Stimulated activated CD8-positive, alpha-beta memory T cell treated with anti-CD3 and anti-CD28 coated beads, Interleukin-4, amount 100 ng/mL, for 1 hour (primary cell): ENCODE measurements around the gene GGTLC2.
"Not testable (repeated sequence)": the region's sequence is repeated elsewhere in the genome, so short reads cannot be mapped to it uniquely, and the experiment has no call there.

Experiments used
- DNase-seq, 2 donors: peaks; one replicate each; pipeline ENCODE4 v3.0.0-alpha.2; 2020; ENCODE audit warnings: low read depth in 2 of 2, low spot score in 1 of 2

Gene GGTLC2

DNA sequence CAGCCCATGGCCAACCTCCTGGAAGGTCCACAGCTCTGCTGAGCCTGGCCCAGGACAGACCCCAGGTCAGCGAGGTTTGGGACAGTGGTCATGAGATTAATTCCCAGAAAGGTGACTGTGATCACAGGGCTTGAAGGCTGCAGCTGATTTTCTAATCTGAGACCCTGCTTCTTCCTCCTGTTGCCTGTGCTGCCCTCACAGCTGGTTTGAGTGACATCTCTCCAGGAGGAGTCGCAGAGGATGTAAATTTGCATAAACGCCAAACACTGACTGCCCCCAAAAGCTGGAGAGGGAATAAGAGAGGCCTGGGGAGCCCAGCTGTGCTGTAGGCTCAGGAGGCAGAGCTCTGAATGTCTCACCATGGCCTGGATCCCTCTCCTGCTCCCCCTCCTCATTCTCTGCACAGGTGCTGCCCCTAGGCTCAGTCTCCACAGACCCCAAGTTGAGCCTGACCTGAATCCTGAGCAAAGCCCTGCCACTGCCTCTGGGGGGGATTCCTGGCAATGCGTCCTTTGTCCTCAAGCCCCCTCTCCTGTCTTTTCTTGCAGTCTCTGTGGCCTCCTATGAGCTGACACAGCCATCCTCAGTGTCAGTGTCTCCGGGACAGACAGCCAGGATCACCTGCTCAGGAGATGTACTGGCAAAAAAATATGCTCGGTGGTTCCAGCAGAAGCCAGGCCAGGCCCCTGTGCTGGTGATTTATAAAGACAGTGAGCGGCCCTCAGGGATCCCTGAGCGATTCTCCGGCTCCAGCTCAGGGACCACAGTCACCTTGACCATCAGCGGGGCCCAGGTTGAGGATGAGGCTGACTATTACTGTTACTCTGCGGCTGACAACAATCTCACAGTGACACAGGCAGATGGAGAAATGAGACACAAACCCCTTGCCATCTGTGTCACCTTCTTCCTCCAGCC lies 23.8 kb downstream of the GGTLC2 start:
- no peak for DNase-seq

- no peak for DNase-seq
These were observed 24.7 kb downstream of the GGTLC2 start for GRCh38 chr22:22669093-22669492.

GRCh38 chr22:22670076-22670795 lies 25.8 kb downstream of the GGTLC2 start:
- no peak for DNase-seq

DNA sequence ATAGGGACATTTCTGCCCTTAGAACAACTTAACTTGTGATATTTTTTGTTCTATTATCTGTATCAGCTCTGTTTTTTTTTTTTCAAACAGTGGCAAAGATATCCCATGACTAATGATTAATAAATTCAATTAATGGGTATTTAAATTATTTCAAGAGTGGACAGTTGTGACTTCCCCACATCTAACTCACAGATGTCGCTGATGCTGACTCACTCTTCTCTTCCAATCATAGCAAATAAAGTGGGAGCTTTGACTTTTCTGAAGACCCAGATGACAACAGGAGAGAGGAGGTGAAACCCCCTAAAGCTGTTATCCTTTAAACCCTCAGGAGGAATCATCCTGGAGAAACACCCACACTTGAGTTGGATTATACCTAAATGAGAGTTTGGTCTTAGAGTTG lies 27.1 kb downstream of the GGTLC2 start:
- no peak for DNase-seq

DNA sequence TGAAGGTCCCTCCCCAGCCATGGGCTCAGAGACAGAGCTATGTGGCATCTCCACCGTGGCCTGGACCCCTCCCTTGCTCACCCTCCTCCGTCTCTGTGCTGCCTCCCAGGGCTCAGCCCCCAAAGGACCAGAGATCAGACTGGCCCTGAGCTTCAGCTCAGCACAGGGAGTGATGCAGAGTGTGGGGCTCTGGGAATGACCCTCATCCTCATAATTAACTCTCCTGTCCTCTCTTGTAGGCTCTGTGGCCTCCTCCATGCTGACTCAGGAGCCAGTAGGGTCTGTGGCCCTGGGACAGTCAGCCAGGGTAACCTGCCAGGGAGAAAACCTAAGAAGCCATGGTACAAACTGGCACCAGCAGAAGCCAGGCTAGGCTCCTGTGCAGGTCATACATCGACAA lies 28.7 kb downstream of the GGTLC2 start:
- DNase-seq = no peak

GRCh38 chr22:22673628-22674027 lies 29.2 kb downstream of the GGTLC2 start:
- no peak for DNase-seq

GRCh38 chr22:22674467-22674866 lies 30.1 kb downstream of the GGTLC2 start:
- no peak for DNase-seq

DNA sequence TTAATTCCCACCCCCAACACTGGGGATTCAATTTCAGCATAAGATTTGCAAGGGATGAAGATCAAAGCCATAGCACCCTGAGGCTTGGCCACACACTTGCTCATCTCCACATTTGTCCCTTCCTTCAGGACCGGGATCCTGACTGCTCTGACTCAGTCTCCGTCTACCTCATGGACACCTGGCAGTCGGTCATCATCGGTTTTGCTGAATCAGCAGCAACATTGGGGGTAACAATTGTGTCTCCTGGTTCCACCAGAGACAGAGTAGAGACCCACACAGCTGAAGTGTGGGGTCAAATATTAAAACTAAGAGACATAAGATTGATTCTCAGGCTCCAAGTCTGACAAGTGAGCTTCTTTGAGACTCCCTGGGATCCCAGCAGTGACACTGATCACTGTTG lies 34.6 kb downstream of the GGTLC2 start:
- DNase-seq = no peak

DNA sequence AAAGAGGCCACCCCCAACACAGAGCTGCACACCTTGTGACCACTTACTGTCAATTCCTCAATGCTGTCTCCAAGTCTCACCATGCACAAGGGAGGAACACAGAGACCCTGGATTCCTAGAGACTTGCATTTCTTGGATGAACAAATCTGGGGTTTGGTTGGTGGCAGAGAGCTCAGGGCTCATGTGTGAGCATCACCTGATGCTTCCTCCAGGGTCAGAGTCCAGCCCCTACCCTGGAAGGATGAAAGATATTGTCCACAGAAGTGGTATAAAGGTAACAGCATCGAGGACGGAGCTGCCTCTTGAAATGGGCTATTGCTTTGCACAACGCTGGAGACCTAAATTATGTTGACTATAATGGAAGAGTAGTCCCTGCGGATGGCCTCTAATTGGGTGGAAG lies 36.0 kb downstream of the GGTLC2 start:
- DNase-seq = no peak

DNA sequence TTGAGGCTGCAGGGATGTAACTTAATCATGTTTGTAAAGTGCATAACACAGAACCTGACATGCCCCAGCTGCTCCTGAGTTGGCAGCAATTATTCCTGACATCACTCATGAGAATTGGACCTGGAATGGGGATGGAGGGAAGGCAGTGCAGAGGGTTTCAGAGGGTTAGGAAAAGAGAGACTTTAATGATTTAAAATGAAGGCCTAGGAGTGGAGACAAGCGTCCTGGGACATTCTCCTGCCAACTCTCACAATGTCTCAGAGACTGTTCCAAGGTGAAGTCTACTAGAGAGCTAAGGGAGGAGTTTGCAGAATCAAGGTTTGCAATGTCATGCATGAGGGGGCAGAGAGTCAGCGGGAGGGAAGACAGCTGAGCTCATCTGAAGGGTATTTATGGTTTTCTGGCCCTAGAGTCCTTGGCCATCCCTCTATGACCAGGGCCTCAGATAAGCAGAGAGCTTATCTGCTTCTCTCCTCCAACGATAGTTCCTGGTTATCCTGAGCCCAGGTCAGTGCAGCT lies 36.9 kb downstream of the GGTLC2 start:
- no peak for DNase-seq

DNA sequence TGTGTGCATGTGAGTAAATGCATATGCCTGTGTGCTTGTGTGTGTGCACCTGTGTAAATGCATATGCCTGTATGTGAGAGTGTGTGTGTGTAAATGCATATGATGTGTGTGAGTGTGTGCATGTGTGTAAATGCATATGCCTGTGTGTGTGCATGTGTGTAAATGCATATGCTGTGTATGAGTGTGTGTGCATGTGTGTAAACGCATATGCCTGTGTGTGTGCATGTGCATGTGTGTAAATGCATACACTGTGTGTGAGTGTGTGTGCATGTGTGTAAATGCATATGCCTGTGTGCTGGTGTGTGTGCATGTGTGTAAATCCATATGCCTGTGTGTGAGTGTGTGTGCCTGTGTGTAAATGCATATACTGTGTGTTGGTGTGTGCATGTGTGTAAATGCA lies 37.8 kb downstream of the GGTLC2 start:
- no peak for DNase-seq

GRCh38 chr22:22682807-22683667 lies 38.6 kb downstream of the GGTLC2 start:
- no peak for DNase-seq

GRCh38 chr22:22683668-22684361 lies 39.4 kb downstream of the GGTLC2 start:
- DNase-seq = no peak

- no peak for DNase-seq
These were observed 40.5 kb downstream of the GGTLC2 start for GRCh38 chr22:22684580-22685561.

DNA sequence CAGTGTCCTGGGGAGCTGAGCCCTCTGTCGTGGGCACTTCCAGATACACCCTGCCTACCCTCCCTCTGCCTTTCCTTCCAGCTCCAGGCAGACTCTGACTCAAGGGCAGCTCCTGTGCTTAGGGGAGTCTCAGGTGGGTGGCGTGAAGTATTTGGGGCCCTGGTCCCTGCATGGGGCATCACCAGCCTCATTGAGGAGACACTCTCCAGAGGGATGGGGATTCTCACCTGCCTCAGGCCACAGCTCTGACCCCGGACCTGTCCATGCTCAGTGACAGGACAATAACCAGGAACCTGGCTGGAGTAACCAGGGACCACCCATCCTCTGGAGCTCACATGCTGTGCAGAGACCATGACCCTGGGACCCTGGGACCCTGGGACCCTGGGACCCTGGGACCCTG lies 41.2 kb downstream of the GGTLC2 start:
- no peak for DNase-seq

DNA sequence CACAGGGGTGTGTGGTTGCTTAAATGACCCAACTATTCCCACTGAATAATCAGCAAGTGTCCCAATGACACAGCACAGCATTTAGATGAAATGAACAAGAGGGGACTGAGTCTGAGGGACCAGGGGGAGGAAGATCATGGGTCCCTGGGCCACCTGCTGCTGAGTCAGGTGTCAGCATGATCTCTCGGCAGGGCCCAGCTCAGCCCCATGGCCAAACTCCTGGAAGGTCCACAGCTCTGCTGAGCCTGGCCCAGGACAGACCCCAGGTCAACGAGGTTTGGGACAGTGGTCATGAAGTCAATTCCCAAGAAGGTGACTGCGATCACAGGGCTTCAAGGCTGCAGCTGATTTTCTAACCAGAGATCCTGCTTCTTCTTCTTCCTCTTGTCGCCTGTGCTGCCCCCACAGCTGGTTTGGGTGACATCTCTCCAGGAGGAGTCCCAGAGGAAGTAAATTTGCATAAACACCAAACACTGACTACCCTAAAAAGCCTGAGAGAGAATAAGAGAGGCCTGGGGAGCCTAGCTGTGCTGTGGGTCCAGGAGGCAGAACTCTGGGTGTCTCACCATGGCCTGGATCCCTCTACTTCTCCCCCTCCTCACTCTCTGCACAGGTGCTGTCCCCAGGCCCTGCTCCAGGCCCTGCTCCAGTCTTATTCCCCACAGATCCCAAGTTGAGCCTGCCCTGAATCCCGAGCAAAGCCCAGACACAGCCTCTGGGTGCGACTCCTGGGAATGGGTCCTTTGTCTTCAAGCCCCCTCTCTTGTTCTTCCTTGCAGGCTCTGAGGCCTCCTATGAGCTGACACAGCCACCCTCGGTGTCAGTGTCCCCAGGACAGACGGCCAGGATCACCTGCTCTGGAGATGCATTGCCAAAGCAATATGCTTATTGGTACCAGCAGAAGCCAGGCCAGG lies 42.0 kb downstream of the GGTLC2 start:
- DNase-seq = not testable (repeated sequence)

GRCh38 chr22:22687638-22688500 lies 43.5 kb downstream of the GGTLC2 start:
- no peak for DNase-seq
